ENCODE measurements around the gene FASN. TPM values are rescaled to one million over a fixed set of nuclear protein-coding genes. Genes with fewer than 3 reads are reported as not detected.
A peak's percentile ranks its signal among the peaks of the same experiment; 100 is the strongest.

FASN gene
- total and polyA plus RNA-seq, 7 experiments from 2014 or later = 0.96 to 168 (median 26.7) TPM

- ATAC-seq (no peak), DNase-seq (no peak)
- ChIA-PET POLR2A (interaction anchor here (0.6 to 4.2 kb wide), 25 partner anchors 9 to 1112 kb away, joined by 3 to 45 read pairs (median 5); partner anchors contain the start of genes CD7, DCXR, DUS1L and FASN), CTCF (interaction anchor here (0.5 to 2.3 kb wide), 11 partner anchors 8 to 97 kb away, joined by 3 to 12 read pairs (median 4); partner anchors contain the start of genes DCXR and FASN)
- H3K27me3 ChIP-seq (ENCODE audit: control insufficient read depth in 2 of 2, insufficient read depth in 2 of 2, low read length in 2 of 2) = no peaks in the 10 kb centered on the region
- no peaks in the 10 kb centered on the region for H3K9me3 ChIP-seq (ENCODE audit: control insufficient read depth in 2 of 3, low read length in 3 of 3)
- Mint-ChIP-seq H3K4me1 (peaks cover 30 to 81% (median 63%) of the 10 kb centered on the region in 7 donors), H3K36me3 (peaks cover 0 to 13% (median 3%) of the 10 kb centered on the region in 5 donors), H3K9me3 (peaks cover 0 to 6% (median 0%) of the 10 kb centered on the region in 11 donors), H3K27me3 (no peaks in the 10 kb centered on the region), H3K27ac (peak overlapping the region; percentile 93 to 100 (median 98)), H3K4me3 (peak overlapping the region; percentile 71 to 87 (median 84))
- intact Hi-C loops (cut with micrococcal nuclease) = loop anchor here (1.0 to 10.0 kb wide), 6 partner anchors 20 to 194 kb away; partner anchors contain the start of gene CCDC57 (in 1 of the 2)
- H3K27ac ChIP-seq (ENCODE audit: low read depth, low read length) = peak overlapping the region; percentile 97
- no peaks in the 10 kb centered on the region for H3K36me3 ChIP-seq (ENCODE audit: control insufficient read depth in 2 of 3, insufficient read depth in 3 of 3, low read length in 3 of 3)
- peak overlapping the region; percentile 23 for H3K4me3 ChIP-seq (ENCODE audit: low read length)
- H3K4me1 ChIP-seq (ENCODE audit: control insufficient read depth in 2 of 2, insufficient read depth in 2 of 2, low read length in 2 of 2) = peaks cover 36 to 72% of the 10 kb centered on the region in 2 donors
Observed at GRCh38 chr17:82127315-82127595, 29.2 kb upstream of the FASN start.

GRCh38 chr17:82126556-82127314 lies 28.7 kb upstream of the FASN start:
- H3K4me1 ChIP-seq (ENCODE audit: control insufficient read depth in 2 of 2, insufficient read depth in 2 of 2, low read length in 2 of 2) = peaks cover 36 to 78% of the 10 kb centered on the region in 2 donors
- H3K9me3 ChIP-seq (ENCODE audit: control insufficient read depth in 2 of 3, low read length in 3 of 3) = no peaks in the 10 kb centered on the region
- intact Hi-C loops (cut with micrococcal nuclease) = loop anchor here (1.0 to 10.0 kb wide), 13 partner anchors 20 to 194 kb away; partner anchors contain the start of genes CCDC57 (in 1 of the 2), DCXR (in 1 of the 2), DUS1L (in 1 of the 2) and FASN (in 1 of the 2)
- H3K27me3 ChIP-seq (ENCODE audit: control insufficient read depth in 2 of 2, insufficient read depth in 2 of 2, low read length in 2 of 2) = no peaks in the 10 kb centered on the region
- H3K9me3 Mint-ChIP-seq = peaks cover 0 to 6% (median 0%) of the 10 kb centered on the region in 11 donors
- H3K4me1 Mint-ChIP-seq = peaks cover 33 to 83% (median 65%) of the 10 kb centered on the region in 7 donors
- ATAC-seq (peak; percentile 92), DNase-seq (peak; percentile 51 to 99 (median 98))
- peak overlapping the region; percentile 71 to 87 (median 84) for H3K4me3 Mint-ChIP-seq
- H3K27ac Mint-ChIP-seq = peak overlapping the region; percentile 93 to 100 (median 98)
- H3K27me3 Mint-ChIP-seq = no peaks in the 10 kb centered on the region
- no peaks in the 10 kb centered on the region for H3K36me3 ChIP-seq (ENCODE audit: control insufficient read depth in 2 of 3, insufficient read depth in 3 of 3, low read length in 3 of 3)
- ChIA-PET CTCF (interaction anchor here (0.5 to 2.3 kb wide), 13 partner anchors 8 to 171 kb away, joined by 3 to 12 read pairs (median 4); partner anchors contain the start of genes DCXR and FASN), POLR2A (interaction anchor here (0.6 to 4.2 kb wide), 24 partner anchors 10 to 1111 kb away, joined by 3 to 45 read pairs (median 6); partner anchors contain the start of genes CD7, DCXR, DUS1L and FASN)
- peaks cover 0 to 13% (median 3%) of the 10 kb centered on the region in 5 donors for H3K36me3 Mint-ChIP-seq
- H3K27ac ChIP-seq (ENCODE audit: low read depth, low read length) = peak overlapping the region; percentile 97
- peak overlapping the region; percentile 36 for H3K4me3 ChIP-seq (ENCODE audit: low read length)

- Histone ChIP-seq H3K27me3 (ENCODE audit: control insufficient read depth in 2 of 2, insufficient read depth in 2 of 2, low read length in 2 of 2) (no peaks in the 10 kb centered on the region), H3K27ac (ENCODE audit: low read depth, low read length) (peak overlapping the region; percentile 97), H3K9me3 (ENCODE audit: control insufficient read depth in 2 of 3, low read length in 3 of 3) (no peaks in the 10 kb centered on the region), H3K4me3 (ENCODE audit: low read length) (no peak overlapping the region), H3K36me3 (ENCODE audit: control insufficient read depth in 2 of 3, insufficient read depth in 3 of 3, low read length in 3 of 3) (no peaks in the 10 kb centered on the region), H3K4me1 (ENCODE audit: control insufficient read depth in 2 of 2, insufficient read depth in 2 of 2, low read length in 2 of 2) (peaks cover 32 to 92% of the 10 kb centered on the region in 2 donors)
- intact Hi-C loops (cut with micrococcal nuclease) = loop anchor here in 1 of 2 donors (10.0 kb wide), 1 partner anchor 91 kb away; the partner anchor contains the start of gene CCDC57
- no peak for DNase-seq
- no peak for ATAC-seq
- H3K36me3 Mint-ChIP-seq = peaks cover 0 to 13% (median 4%) of the 10 kb centered on the region in 5 donors
- POLR2A ChIA-PET = interaction anchor here (0.6 to 4.2 kb wide), 9 partner anchors 15 to 1639 kb away, joined by 3 to 45 read pairs (median 3); partner anchors contain the start of genes CSNK1D and DCXR
- peaks cover 0 to 6% (median 0%) of the 10 kb centered on the region in 11 donors for H3K9me3 Mint-ChIP-seq
- H3K4me3 Mint-ChIP-seq = peak overlapping the region in 8 of 10 donors; percentile 44 to 88 (median 73)
- CTCF ChIA-PET = interaction anchor here (1.0 to 1.1 kb wide), 2 partner anchors 17 to 165 kb away, joined by 3 to 5 read pairs; no protein-coding TSS in a partner anchor
- peaks cover 39 to 99% (median 80%) of the 10 kb centered on the region in 7 donors for H3K4me1 Mint-ChIP-seq
- peak overlapping the region; percentile 55 to 100 (median 98) for H3K27ac Mint-ChIP-seq
- no peaks in the 10 kb centered on the region for H3K27me3 Mint-ChIP-seq
Observed at GRCh38 chr17:82124101-82124500, 26.1 kb upstream of the FASN start.

- no peaks in the 10 kb centered on the region for H3K27me3 ChIP-seq (ENCODE audit: control insufficient read depth in 2 of 2, insufficient read depth in 2 of 2, low read length in 2 of 2)
- ChIA-PET POLR2A (interaction anchor here (0.6 to 2.9 kb wide), 14 partner anchors 9 to 410 kb away, joined by 3 to 13 read pairs (median 6); partner anchors contain the start of gene FASN), CTCF (interaction anchor here (0.5 to 3.3 kb wide), 10 partner anchors 8 to 292 kb away, joined by 3 to 14 read pairs (median 3); partner anchors contain the start of gene DCXR)
- ATAC-seq (no peak), DNase-seq (no peak)
- Mint-ChIP-seq H3K27ac (peak overlapping the region; percentile 73 to 100 (median 96)), H3K27me3 (no peaks in the 10 kb centered on the region), H3K4me3 (peak overlapping the region; percentile 25 to 85 (median 66)), H3K9me3 (peaks cover 0 to 6% (median 0%) of the 10 kb centered on the region in 11 donors), H3K36me3 (peaks cover 0 to 12% (median 4%) of the 10 kb centered on the region in 5 donors), H3K4me1 (peaks cover 32 to 86% (median 72%) of the 10 kb centered on the region in 7 donors)
- H3K4me3 ChIP-seq (ENCODE audit: low read length) = no peak overlapping the region
- no peaks in the 10 kb centered on the region for H3K36me3 ChIP-seq (ENCODE audit: control insufficient read depth in 2 of 3, insufficient read depth in 3 of 3, low read length in 3 of 3)
- intact Hi-C loops (cut with micrococcal nuclease) = loop anchor here in 1 of 2 donors (10.0 kb wide), 1 partner anchor 93 kb away; the partner anchor contains the start of gene CCDC57
- H3K4me1 ChIP-seq (ENCODE audit: control insufficient read depth in 2 of 2, insufficient read depth in 2 of 2, low read length in 2 of 2) = peaks cover 17 to 70% of the 10 kb centered on the region in 2 donors
- no peaks in the 10 kb centered on the region for H3K9me3 ChIP-seq (ENCODE audit: control insufficient read depth in 2 of 3, low read length in 3 of 3)
- peak overlapping the region; percentile 46 for H3K27ac ChIP-seq (ENCODE audit: low read depth, low read length)
Observed at GRCh38 chr17:82121660-82122629, 23.9 kb upstream of the FASN start.

- POLR2A ChIA-PET = interaction anchor here (0.8 to 2.9 kb wide), 11 partner anchors 9 to 80 kb away, joined by 3 to 13 read pairs (median 6); partner anchors contain the start of gene FASN
Observed at GRCh38 chr17:82121246-82121645, 23.2 kb upstream of the FASN start.

More at GRCh38 chr17:82121246-82121645, 23.2 kb upstream of the FASN start:
- H3K9me3 ChIP-seq (ENCODE audit: control insufficient read depth in 2 of 3, low read length in 3 of 3) = no peaks in the 10 kb centered on the region
- intact Hi-C loops (cut with micrococcal nuclease) = loop anchor here in 1 of 2 donors (10.0 kb wide), 1 partner anchor 94 kb away; the partner anchor contains the start of gene CCDC57
- DNase-seq (no peak), ATAC-seq (no peak)
- H3K27me3 ChIP-seq (ENCODE audit: control insufficient read depth in 2 of 2, insufficient read depth in 2 of 2, low read length in 2 of 2) = no peaks in the 10 kb centered on the region
- peaks cover 30 to 80% (median 69%) of the 10 kb centered on the region in 7 donors for H3K4me1 Mint-ChIP-seq
- no peak overlapping the region for H3K4me3 ChIP-seq (ENCODE audit: low read length)
- H3K27ac Mint-ChIP-seq = peak overlapping the region in 7 of 9 donors; percentile 87 to 100 (median 96)
- H3K27me3 Mint-ChIP-seq = no peaks in the 10 kb centered on the region
- peaks cover 12 to 68% of the 10 kb centered on the region in 2 donors for H3K4me1 ChIP-seq (ENCODE audit: control insufficient read depth in 2 of 2, insufficient read depth in 2 of 2, low read length in 2 of 2)
- peak overlapping the region; percentile 46 for H3K27ac ChIP-seq (ENCODE audit: low read depth, low read length)
- CTCF ChIA-PET = interaction anchor here (0.5 to 3.3 kb wide), 9 partner anchors 9 to 293 kb away, joined by 3 to 14 read pairs (median 4); no protein-coding TSS in a partner anchor
- H3K4me3 Mint-ChIP-seq = peak overlapping the region in 5 of 10 donors; percentile 33 to 82 (median 70)
- peaks cover 0 to 12% (median 4%) of the 10 kb centered on the region in 5 donors for H3K36me3 Mint-ChIP-seq
- H3K9me3 Mint-ChIP-seq = peaks cover 0 to 4% (median 0%) of the 10 kb centered on the region in 11 donors
- H3K36me3 ChIP-seq (ENCODE audit: control insufficient read depth in 2 of 3, insufficient read depth in 3 of 3, low read length in 3 of 3) = no peaks in the 10 kb centered on the region

All from naive thymus-derived CD4-positive, alpha-beta T cell (primary cell).